ENCODE measurements around the gene PHOSPHO2. TPM values are rescaled to one million over a fixed set of nuclear protein-coding genes. Genes with fewer than 3 reads are reported as not detected.
A peak's percentile ranks its signal among the peaks of the same experiment; 100 is the strongest.

PHOSPHO2 gene
- total RNA-seq, 3 donors from 2014 or later, result 9.1 to 17.4 (median 16.2) TPM

- no peak for DNase-seq (ENCODE audit: low spot score in 2 of 2)
- intact Hi-C loops (cut with DNase I; ENCODE audit: low total_unique reads), result loop anchor here (1.0 kb wide), 1 partner anchor 11 kb away; no protein-coding TSS in a partner anchor
- Histone ChIP-seq H3K9me3 (no peaks in the 10 kb centered on the region), H3K4me3 (no peak overlapping the region), H3K36me3 (no peaks in the 10 kb centered on the region), H3K4me1 (no peaks in the 10 kb centered on the region), H3K27ac (no peak overlapping the region), H3K27me3 (no peaks in the 10 kb centered on the region)
- no peak for TF ChIP-seq POLR2A (IDR thresholded peaks at IDR 0.05)
- no peak for TF ChIP-seq CTCF (IDR thresholded peaks at IDR 0.05)
- TF ChIP-seq POLR2AphosphoS5 (IDR thresholded peaks at IDR 0.05), result no peak
Observed at GRCh38 chr2:169711751-169712509, 17.7 kb downstream of the PHOSPHO2 start.

GRCh38 chr2:169712791-169713227 lies 18.5 kb downstream of the PHOSPHO2 start:
- Histone ChIP-seq H3K4me3 (no peak overlapping the region), H3K27me3 (no peaks in the 10 kb centered on the region), H3K36me3 (no peaks in the 10 kb centered on the region), H3K27ac (no peak overlapping the region), H3K4me1 (no peaks in the 10 kb centered on the region), H3K9me3 (no peaks in the 10 kb centered on the region)
- no peak for DNase-seq (ENCODE audit: low spot score in 2 of 2)
- intact Hi-C loops (cut with DNase I; ENCODE audit: low total_unique reads), result no loop called here
- no peak for TF ChIP-seq POLR2AphosphoS5 (IDR thresholded peaks at IDR 0.05)
- TF ChIP-seq CTCF (IDR thresholded peaks at IDR 0.05), result no peak
- TF ChIP-seq POLR2A (IDR thresholded peaks at IDR 0.05), result no peak

GRCh38 chr2:169713331-169713730 lies 19.1 kb downstream of the PHOSPHO2 start:
- no peaks in the 10 kb centered on the region for H3K36me3 ChIP-seq
- H3K27me3 ChIP-seq, result no peaks in the 10 kb centered on the region
- no peak for DNase-seq (ENCODE audit: low spot score in 2 of 2)
- no peaks in the 10 kb centered on the region for H3K4me1 ChIP-seq
- H3K4me3 ChIP-seq, result no peak overlapping the region
- TF ChIP-seq POLR2A (IDR thresholded peaks at IDR 0.05) (no peak), POLR2AphosphoS5 (IDR thresholded peaks at IDR 0.05) (no peak), CTCF (IDR thresholded peaks at IDR 0.05) (no peak)
- H3K9me3 ChIP-seq, result no peaks in the 10 kb centered on the region
- no peak overlapping the region for H3K27ac ChIP-seq
- intact Hi-C loops (cut with DNase I; ENCODE audit: low total_unique reads), result no loop called here

- Histone ChIP-seq H3K4me1 (no peaks in the 10 kb centered on the region), H3K27ac (no peak overlapping the region), H3K27me3 (no peaks in the 10 kb centered on the region), H3K36me3 (no peaks in the 10 kb centered on the region), H3K4me3 (peak overlapping the region in 1 of 3 donors; percentile 62), H3K9me3 (no peaks in the 10 kb centered on the region)
- intact Hi-C loops (cut with DNase I; ENCODE audit: low total_unique reads), result no loop called here
- TF ChIP-seq POLR2AphosphoS5 (IDR thresholded peaks at IDR 0.05) (no peak), CTCF (IDR thresholded peaks at IDR 0.05) (no peak), POLR2A (IDR thresholded peaks at IDR 0.05) (no peak)
- DNase-seq (ENCODE audit: low spot score in 2 of 2), result no peak
Observed at GRCh38 chr2:169714699-169715098, 20.4 kb downstream of the PHOSPHO2 start.

- DNase-seq (ENCODE audit: low spot score in 2 of 2), result no peak
Observed at GRCh38 chr2:169715379-169716237, 21.3 kb downstream of the PHOSPHO2 start.

More at GRCh38 chr2:169715379-169716237, 21.3 kb downstream of the PHOSPHO2 start:
- Histone ChIP-seq H3K27me3 (no peaks in the 10 kb centered on the region), H3K27ac (peak overlapping the region in 1 of 2 donors; percentile 5), H3K4me3 (peak overlapping the region; percentile 5 to 62 (median 42)), H3K4me1 (no peaks in the 10 kb centered on the region), H3K9me3 (no peaks in the 10 kb centered on the region), H3K36me3 (no peaks in the 10 kb centered on the region)
- intact Hi-C loops (cut with DNase I; ENCODE audit: low total_unique reads), result no loop called here
- TF ChIP-seq CTCF (IDR thresholded peaks at IDR 0.05), result no peak
- no peak for TF ChIP-seq POLR2AphosphoS5 (IDR thresholded peaks at IDR 0.05)
- TF ChIP-seq POLR2A (IDR thresholded peaks at IDR 0.05), result no peak
